HUES64 (cell line): ENCODE data around the gene PTPRC.

Experiments used
- H3K27ac ChIP-seq: 2 replicates; pipeline ENCODE4 v1.7.0; 2013; ENCODE audit warnings: low read depth, low read length, inconsistent platforms
- H3K27me3 ChIP-seq: 2 replicates; pipeline ENCODE4 v1.6.1; 2013; ENCODE audit warnings: mild to moderate bottlenecking, low read length; ENCODE audit not compliant: insufficient read depth
- H3K36me3 ChIP-seq: 2 replicates; pipeline ENCODE4 v1.6.1; 2013; ENCODE audit warnings: mild to moderate bottlenecking, low read length; ENCODE audit not compliant: insufficient read depth
- H3K4me1 ChIP-seq: 2 replicates; pipeline ENCODE4 v1.6.1; 2013; ENCODE audit warnings: mild to moderate bottlenecking, low read length, moderate library complexity; ENCODE audit not compliant: insufficient read depth
- H3K4me3 ChIP-seq: 2 replicates; pipeline ENCODE4 v1.5.1; 2013; ENCODE audit warnings: mild to moderate bottlenecking, low read length, moderate library complexity
- H3K9ac ChIP-seq: 2 replicates; pipeline ENCODE4 v1.6.1; 2013; ENCODE audit warnings: mild to moderate bottlenecking, low read depth, low read length
- H3K9me3 ChIP-seq: 2 replicates; pipeline ENCODE4 v1.6.1; 2013; ENCODE audit warnings: low read depth, low read length; ENCODE audit not compliant: insufficient read depth
- WGBS: fragments of 150-250, 120-280 bp; methylation state at CpG from one replicate; pipeline ENCODE4 v1.1.7; 2013; ENCODE audit warnings: missing lambda C conversion rate; 5-methylcytosine and 5-hydroxymethylcytosine counted together

The PTPRC gene

GRCh38 chr1:198772626-198773025 lies 133.8 kb downstream of the PTPRC start:
- no peaks in the 10 kb centered on the region for H3K9me3 ChIP-seq
- H3K9ac ChIP-seq = no peak overlapping the region
- no peak overlapping the region for H3K27ac ChIP-seq
- no peaks in the 10 kb centered on the region for H3K27me3 ChIP-seq
- no peak overlapping the region for H3K4me3 ChIP-seq
- no peaks in the 10 kb centered on the region for H3K36me3 ChIP-seq
- peaks cover 4% of the 10 kb centered on the region; the same call in 1 of the 2 replicates for H3K4me1 ChIP-seq

GRCh38 chr1:198773030-198773429 lies 134.2 kb downstream of the PTPRC start:
- H3K4me3 ChIP-seq = no peak overlapping the region
- no peak overlapping the region for H3K9ac ChIP-seq
- H3K36me3 ChIP-seq = no peaks in the 10 kb centered on the region
- H3K9me3 ChIP-seq = no peaks in the 10 kb centered on the region
- H3K27ac ChIP-seq = no peak overlapping the region
- peaks cover 4% of the 10 kb centered on the region; the same call in 1 of the 2 replicates for H3K4me1 ChIP-seq
- no CpG with 5 or more reads among the region's 1 CpG for WGBS
- H3K27me3 ChIP-seq = no peaks in the 10 kb centered on the region

- no peak overlapping the region for H3K27ac ChIP-seq
- no peaks in the 10 kb centered on the region for H3K9me3 ChIP-seq
- no peaks in the 10 kb centered on the region for H3K27me3 ChIP-seq
- WGBS = 87% methylated on average over 3 of the region's 3 CpGs
- no peaks in the 10 kb centered on the region for H3K36me3 ChIP-seq
- no peak overlapping the region for H3K9ac ChIP-seq
- H3K4me1 ChIP-seq = peaks cover 4% of the 10 kb centered on the region; the same call in 1 of the 2 replicates
- no peak overlapping the region for H3K4me3 ChIP-seq
These were observed 134.7 kb downstream of the PTPRC start for GRCh38 chr1:198773523-198773922.

- Histone ChIP-seq H3K27ac (no peak overlapping the region), H3K27me3 (no peaks in the 10 kb centered on the region), H3K4me3 (no peak overlapping the region), H3K9ac (no peak overlapping the region), H3K4me1 (peaks cover 4% of the 10 kb centered on the region; the same call in 1 of the 2 replicates), H3K36me3 (no peaks in the 10 kb centered on the region), H3K9me3 (no peaks in the 10 kb centered on the region)
- 87% methylated on average over 2 of the region's 2 CpGs for WGBS
These were observed 135.6 kb downstream of the PTPRC start for GRCh38 chr1:198774421-198774820.

- H3K4me1 ChIP-seq = peaks cover 4% of the 10 kb centered on the region; the same call in 1 of the 2 replicates
- H3K27ac ChIP-seq = no peak overlapping the region
- WGBS = 90% methylated on average over 6 of the region's 6 CpGs
- H3K9me3 ChIP-seq = no peaks in the 10 kb centered on the region
- H3K36me3 ChIP-seq = no peaks in the 10 kb centered on the region
- H3K27me3 ChIP-seq = no peaks in the 10 kb centered on the region
- no peak overlapping the region for H3K4me3 ChIP-seq
- no peak overlapping the region for H3K9ac ChIP-seq
These were observed 136.8 kb downstream of the PTPRC start for GRCh38 chr1:198775606-198776005.

GRCh38 chr1:198776602-198777029 lies 137.8 kb downstream of the PTPRC start:
- H3K27me3 ChIP-seq = no peaks in the 10 kb centered on the region
- H3K36me3 ChIP-seq = no peaks in the 10 kb centered on the region
- H3K9me3 ChIP-seq = no peaks in the 10 kb centered on the region
- no peak overlapping the region for H3K4me3 ChIP-seq
- H3K4me1 ChIP-seq = peaks cover 4% of the 10 kb centered on the region; the same call in 1 of the 2 replicates
- WGBS = 91% methylated on average over 4 of the region's 4 CpGs
- H3K27ac ChIP-seq = no peak overlapping the region
- H3K9ac ChIP-seq = no peak overlapping the region

- H3K27ac ChIP-seq = no peak overlapping the region
- WGBS = 49% methylated on average over 4 of the region's 4 CpGs
- peaks cover 4% of the 10 kb centered on the region; the same call in 1 of the 2 replicates for H3K4me1 ChIP-seq
- no peak overlapping the region for H3K9ac ChIP-seq
- H3K27me3 ChIP-seq = no peaks in the 10 kb centered on the region
- no peak overlapping the region for H3K4me3 ChIP-seq
- no peaks in the 10 kb centered on the region for H3K36me3 ChIP-seq
- H3K9me3 ChIP-seq = no peaks in the 10 kb centered on the region
These were observed 139.2 kb downstream of the PTPRC start for GRCh38 chr1:198778049-198778448.

GRCh38 chr1:198780376-198780775 lies 141.5 kb downstream of the PTPRC start:
- no peak overlapping the region for H3K4me3 ChIP-seq
- no peaks in the 10 kb centered on the region for H3K36me3 ChIP-seq
- no peaks in the 10 kb centered on the region for H3K9me3 ChIP-seq
- WGBS = 88% methylated on average over 1 of the region's 1 CpG
- H3K27ac ChIP-seq = no peak overlapping the region
- no peaks in the 10 kb centered on the region for H3K27me3 ChIP-seq
- H3K4me1 ChIP-seq = no peaks in the 10 kb centered on the region
- no peak overlapping the region for H3K9ac ChIP-seq

GRCh38 chr1:198788561-198789064 lies 149.8 kb downstream of the PTPRC start:
- Histone ChIP-seq H3K27ac (no peak overlapping the region), H3K4me3 (no peak overlapping the region), H3K36me3 (no peaks in the 10 kb centered on the region), H3K9ac (0 out of 2 replicates have a peak overlapping the region, but pooled peaks have one; percentile 33), H3K9me3 (no peaks in the 10 kb centered on the region), H3K4me1 (peaks cover 16% of the 10 kb centered on the region), H3K27me3 (no peaks in the 10 kb centered on the region)
- WGBS = 65% methylated on average over 1 of the region's 3 CpGs

GRCh38 chr1:198793714-198794113 lies 154.9 kb downstream of the PTPRC start:
- Histone ChIP-seq H3K4me1 (peaks cover 12% of the 10 kb centered on the region), H3K27ac (no peak overlapping the region), H3K27me3 (no peaks in the 10 kb centered on the region), H3K4me3 (no peak overlapping the region), H3K9me3 (peaks cover 9% of the 10 kb centered on the region; the same call in 1 of the 2 replicates), H3K36me3 (no peaks in the 10 kb centered on the region), H3K9ac (no peak overlapping the region)
- 94% methylated on average over 1 of the region's 3 CpGs for WGBS

GRCh38 chr1:198794498-198794897 lies 155.7 kb downstream of the PTPRC start:
- H3K9me3 ChIP-seq = peaks cover 9% of the 10 kb centered on the region; the same call in 1 of the 2 replicates
- no peak overlapping the region for H3K27ac ChIP-seq
- H3K27me3 ChIP-seq = no peaks in the 10 kb centered on the region
- no peak overlapping the region for H3K9ac ChIP-seq
- no peaks in the 10 kb centered on the region for H3K36me3 ChIP-seq
- H3K4me3 ChIP-seq = no peak overlapping the region
- peaks cover 5% of the 10 kb centered on the region for H3K4me1 ChIP-seq

- Histone ChIP-seq H3K4me3 (no peak overlapping the region), H3K9me3 (peaks cover 9% of the 10 kb centered on the region; the same call in 1 of the 2 replicates), H3K27me3 (no peaks in the 10 kb centered on the region), H3K4me1 (no peaks in the 10 kb centered on the region), H3K9ac (no peak overlapping the region), H3K27ac (no peak overlapping the region), H3K36me3 (no peaks in the 10 kb centered on the region)
- WGBS = 95% methylated on average over 2 of the region's 2 CpGs
These were observed 158.8 kb downstream of the PTPRC start for GRCh38 chr1:198797656-198798055.
